Epithelial cell of proximal tubule (primary cell): ENCODE data around the gene DNAI1. TPM values are rescaled to one million over a fixed set of nuclear protein-coding genes. Genes with fewer than 3 reads are reported as not detected.

ENCODE experiments used
- DNase-seq: peaks from one replicate; pipeline ENCODE4 v3.0.0-alpha.2; 2011; ENCODE audit warnings: low read depth
- H3K4me3 ChIP-seq: 2 replicates; pipeline ENCODE4 v1.5.1; 2011; ENCODE audit warnings: low read depth, mild to moderate bottlenecking, low read length
- CTCF ChIP-seq: conservative IDR thresholded peaks from 2 replicates; pipeline ENCODE4 v1.5.1; 2012; ENCODE audit warnings: low read depth, mild to moderate bottlenecking, low read length
- total RNA-seq: library from RNA; depleted of rRNA; stranded (reverse); fragments of >200 nt; gene quantifications from 2 replicates; pipeline ENCODE4 v1.2.3, GENCODE V29; 2015

DNAI1 gene
- total RNA-seq, 1 donor from 2014 or later = 0.06 TPM

GRCh38 chr9:34499076-34499475, 40.5 kb downstream of the DNAI1 start:
- TF ChIP-seq CTCF = no peak
- no peak overlapping the region for H3K4me3 ChIP-seq
- DNase-seq = no peak

GRCh38 chr9:34500623-34501267, 42.1 kb downstream of the DNAI1 start:
- H3K4me3 ChIP-seq = no peak overlapping the region
- no peak for DNase-seq
- TF ChIP-seq CTCF = peak; percentile 99

- TF ChIP-seq CTCF = no peak
- no peak for DNase-seq
- no peak overlapping the region for H3K4me3 ChIP-seq
Measured at GRCh38 chr9:34501372-34501771, 42.8 kb downstream of the DNAI1 start.

GRCh38 chr9:34501889-34502425, 43.4 kb downstream of the DNAI1 start:
- no peak for DNase-seq
- TF ChIP-seq CTCF = no peak
- H3K4me3 ChIP-seq = no peak overlapping the region

- H3K4me3 ChIP-seq = no peak overlapping the region
- no peak for DNase-seq
- no peak for TF ChIP-seq CTCF
Measured at GRCh38 chr9:34502471-34502870, 43.9 kb downstream of the DNAI1 start.

GRCh38 chr9:34502891-34503290, 44.3 kb downstream of the DNAI1 start:
- no peak for DNase-seq
- no peak for TF ChIP-seq CTCF

GRCh38 chr9:34503406-34503805, 44.8 kb downstream of the DNAI1 start:
- no peak for DNase-seq
- no peak overlapping the region for H3K4me3 ChIP-seq
- TF ChIP-seq CTCF = no peak

More at GRCh38 chr9:34502891-34503290, 44.3 kb downstream of the DNAI1 start:
- H3K4me3 ChIP-seq = no peak overlapping the region
